Urinary bladder (tissue), 4 donors: ENCODE data around the gene ANKRD23. TPM values are rescaled to one million over a fixed set of nuclear protein-coding genes. Genes with fewer than 3 reads are reported as not detected.
A peak's percentile ranks its signal among the peaks of the same experiment; 100 is the strongest.
"Not testable (repeated sequence)": the region's sequence is repeated elsewhere in the genome, so short reads cannot be mapped to it uniquely, and the experiment has no call there.

ENCODE experiments used
- DNase-seq: peaks from one replicate; pipeline ENCODE4 v3.0.0-alpha.2; 2015; ENCODE audit errors: extremely low spot score
- H3K27ac ChIP-seq: one replicate; pipeline ENCODE4 v1.5.1; 2013; ENCODE audit warnings: low read depth, mild to moderate bottlenecking, moderate library complexity
- H3K36me3 ChIP-seq: one replicate; pipeline ENCODE4 v1.6.1; 2013; ENCODE audit warnings: mild to moderate bottlenecking, moderate library complexity; ENCODE audit not compliant: insufficient read depth
- H3K4me1 ChIP-seq: one replicate; pipeline ENCODE4 v1.6.1; 2013; ENCODE audit warnings: mild to moderate bottlenecking, moderate library complexity; ENCODE audit not compliant: insufficient read depth
- H3K4me3 ChIP-seq: one replicate; pipeline ENCODE4 v1.5.1; 2013; ENCODE audit warnings: low read depth, low read length
- WGBS: extraction: QIAGEN DNeasy Blood & Tissue Kit; methylation state at CpG from one replicate; pipeline ENCODE4 v1.1.7; 2013; 5-methylcytosine and 5-hydroxymethylcytosine counted together
- polyA plus RNA-seq: library from polyadenylated mRNA; stranded (reverse); fragments of 200-250 nt; gene quantifications from one replicate; pipeline ENCODE4 v1.2.3, GENCODE V29; 2013
- total RNA-seq: library from RNA; depleted of rRNA; stranded (reverse); fragments of >200 nt; gene quantifications from one replicate; pipeline ENCODE4 v1.2.3, GENCODE V29; 2014
- donor health status: healthy with polysubstance abuse.
- donor health status: healthy.

ANKRD23 gene
- total and polyA plus RNA-seq, 2 donors = 2.6 to 5.1 TPM

- peaks cover 9% of the 10 kb centered on the region for H3K36me3 ChIP-seq
These were observed 19.9 kb upstream of the ANKRD23 start for GRCh38 chr2:96863575-96864342.

GRCh38 chr2:96863056-96863455, 19.2 kb upstream of the ANKRD23 start:
- H3K4me3 ChIP-seq, DNase-seq, H3K36me3 ChIP-seq, H3K27ac ChIP-seq, H3K4me1 ChIP-seq: not testable (repeated sequence)
- WGBS = 86% methylated on average over 4 of the region's 4 CpGs

More at GRCh38 chr2:96863575-96864342, 19.9 kb upstream of the ANKRD23 start:
- DNase-seq = no peak
- no peaks in the 10 kb centered on the region for H3K4me1 ChIP-seq
- H3K4me3 ChIP-seq = no peak overlapping the region
- no peak overlapping the region for H3K27ac ChIP-seq
- WGBS = 86% methylated on average over 19 of the region's 19 CpGs

- no peak for DNase-seq
- Histone ChIP-seq H3K4me1 (no peaks in the 10 kb centered on the region), H3K4me3 (no peak overlapping the region), H3K27ac (no peak overlapping the region), H3K36me3 (peaks cover 9% of the 10 kb centered on the region)
- WGBS = 90% methylated on average over 17 of the region's 17 CpGs
These were observed 17.3 kb upstream of the ANKRD23 start for GRCh38 chr2:96861074-96861473.

GRCh38 chr2:96860065-96861029, 16.5 kb upstream of the ANKRD23 start:
- Histone ChIP-seq H3K4me3 (no peak overlapping the region), H3K36me3 (peaks cover 9% of the 10 kb centered on the region), H3K4me1 (no peaks in the 10 kb centered on the region), H3K27ac (no peak overlapping the region)
- 67% methylated on average over 38 of the region's 38 CpGs for WGBS
- DNase-seq = no peak

GRCh38 chr2:96859681-96860064, 15.9 kb upstream of the ANKRD23 start:
- Histone ChIP-seq H3K36me3 (peaks cover 9% of the 10 kb centered on the region), H3K27ac (no peak overlapping the region), H3K4me1 (no peaks in the 10 kb centered on the region), H3K4me3 (no peak overlapping the region)
- DNase-seq = no peak
- 31% methylated on average over 4 of the region's 4 CpGs for WGBS

- DNase-seq = no peak
- 24% methylated on average over 11 of the region's 11 CpGs for WGBS
- H3K36me3 ChIP-seq = peaks cover 6% of the 10 kb centered on the region
- H3K4me1 ChIP-seq = no peaks in the 10 kb centered on the region
- H3K27ac ChIP-seq = peak overlapping the region; percentile 48
- no peak overlapping the region for H3K4me3 ChIP-seq
These were observed 15.4 kb upstream of the ANKRD23 start for GRCh38 chr2:96859099-96859649.

- no peaks in the 10 kb centered on the region for H3K4me1 ChIP-seq
- under 1% methylated on average over 81 of the region's 81 CpGs for WGBS
- H3K4me3 ChIP-seq = peak within 1 kb of the TSS; percentile 48
These were observed 14.0 kb upstream of the ANKRD23 start, which contains the start of gene ANKRD39 for GRCh38 chr2:96857667-96858372. Gene ANKRD39 (minus strand): TSS chr2:96858016. CDS start chr2:96857987, 29 bp downstream.

GRCh38 chr2:96856776-96857666, 13.2 kb upstream of the ANKRD23 start:
- H3K4me1 ChIP-seq = no peaks in the 10 kb centered on the region
- H3K4me3 ChIP-seq = peak overlapping the region; percentile 48
- peaks cover 3% of the 10 kb centered on the region for H3K36me3 ChIP-seq
- no peak for DNase-seq
- H3K27ac ChIP-seq = peak overlapping the region; percentile 51
- WGBS = 9% methylated on average over 27 of the region's 27 CpGs

More at GRCh38 chr2:96857667-96858372, 14.0 kb upstream of the ANKRD23 start, which contains the start of gene ANKRD39:
- peak; percentile 93 for DNase-seq
- H3K27ac ChIP-seq = peak within 1 kb of the TSS; percentile 69
- peaks cover 3% of the 10 kb centered on the region for H3K36me3 ChIP-seq

GRCh38 chr2:96853321-96853720, 9.5 kb upstream of the ANKRD23 start:
- DNase-seq = no peak
- Histone ChIP-seq H3K4me3 (no peak overlapping the region), H3K27ac (no peak overlapping the region), H3K36me3 (no peaks in the 10 kb centered on the region), H3K4me1 (no peaks in the 10 kb centered on the region)
- WGBS = 96% methylated on average over 15 of the region's 15 CpGs

- no peak overlapping the region for H3K4me3 ChIP-seq
- no peak for DNase-seq
- H3K4me1 ChIP-seq = no peaks in the 10 kb centered on the region
- 92% methylated on average over 6 of the region's 6 CpGs for WGBS
- H3K27ac ChIP-seq = no peak overlapping the region
- peaks cover under 1% of the 10 kb centered on the region for H3K36me3 ChIP-seq
These were observed 8.8 kb upstream of the ANKRD23 start for GRCh38 chr2:96852667-96853066.

- Histone ChIP-seq H3K4me3 (no peak overlapping the region), H3K4me1 (no peaks in the 10 kb centered on the region), H3K36me3 (peaks cover 3% of the 10 kb centered on the region), H3K27ac (no peak overlapping the region)
- DNase-seq = no peak
- 81% methylated on average over 9 of the region's 9 CpGs for WGBS
These were observed 4.4 kb upstream of the ANKRD23 start for GRCh38 chr2:96848264-96848663.

- peaks cover 3% of the 10 kb centered on the region for H3K36me3 ChIP-seq
- WGBS = 87% methylated on average over 10 of the region's 10 CpGs
These were observed 3.8 kb upstream of the ANKRD23 start for GRCh38 chr2:96847586-96847985.

More at GRCh38 chr2:96847586-96847985, 3.8 kb upstream of the ANKRD23 start:
- no peak overlapping the region for H3K4me3 ChIP-seq
- DNase-seq = no peak
- no peaks in the 10 kb centered on the region for H3K4me1 ChIP-seq
- no peak overlapping the region for H3K27ac ChIP-seq
